ENCODE results near the gene NACC1. TPM values are rescaled to one million over a fixed set of nuclear protein-coding genes. Genes with fewer than 3 reads are reported as not detected.

The NACC1 gene
- total and polyA plus RNA-seq, 2 of the 13 experiments (the other 11 are each of a cell fraction or from before 2014, with no cell fraction given) = 31.8 to 42.3 TPM

DNA sequence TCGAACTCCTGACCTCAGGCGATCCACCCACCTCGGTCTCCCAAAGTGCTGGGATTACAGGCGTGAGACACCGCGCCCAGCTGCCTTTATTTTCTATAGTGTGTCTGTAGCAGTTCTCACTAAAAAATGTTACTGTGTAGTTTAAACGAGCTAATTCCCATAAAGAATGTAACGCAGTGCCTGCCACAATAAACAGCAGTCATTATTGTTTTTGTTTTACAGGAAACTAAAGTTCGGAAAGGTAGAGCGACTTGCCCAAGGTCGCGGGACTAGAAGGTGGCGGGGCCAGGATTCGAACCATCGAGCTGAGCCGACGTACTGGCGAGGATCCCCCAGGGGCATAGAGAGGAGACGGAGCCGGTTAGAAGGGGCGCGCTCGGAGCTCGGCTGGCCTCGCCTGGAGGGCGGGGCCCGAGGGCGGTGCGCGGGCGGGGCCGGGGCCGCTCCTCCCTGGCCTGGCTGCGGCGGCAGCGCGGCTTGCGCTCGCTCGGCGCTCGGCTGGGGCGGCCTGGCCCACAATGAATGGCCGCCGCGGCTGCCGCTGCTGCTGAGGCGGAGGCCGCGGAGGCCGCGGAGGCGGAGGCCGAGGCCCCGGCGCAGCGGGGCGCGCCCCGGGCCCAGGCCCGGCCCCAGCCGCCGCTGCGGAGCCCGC, at the start of gene NACC1 (continued):
- TF ChIP-seq, protein P1, sequence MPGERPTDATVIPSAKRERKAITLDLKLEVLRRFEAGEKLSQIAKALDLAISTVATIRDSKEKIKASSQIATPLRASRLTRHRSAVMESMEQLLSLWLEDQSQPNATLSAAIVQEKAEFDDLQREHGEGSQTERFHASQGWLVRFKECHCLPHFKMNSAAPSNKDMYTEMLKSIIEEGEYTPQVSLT (CRISPR knock-in tag; IDR thresholded peaks at IDR 0.05; ENCODE audit: borderline replicate concordance, low read depth) = no peak
- TF ChIP-seq ZNF678 (CRISPR knock-in tag; IDR thresholded peaks at IDR 0.05) (no peak), KMT2B (CRISPR knock-in tag; IDR thresholded peaks at IDR 0.05) (peak; percentile 17; the same call in 1 of the 2 replicates), MTA3 (CRISPR knock-in tag; IDR thresholded peaks at IDR 0.05) (no peak), RFX3 (CRISPR knock-in tag; IDR thresholded peaks at IDR 0.05) (no peak), KMT2A (CRISPR knock-in tag; IDR thresholded peaks at IDR 0.05) (peak; percentile 40; the same call in 1 of the 2 replicates), CAMTA2 (CRISPR knock-in tag; IDR thresholded peaks at IDR 0.05; ENCODE audit: borderline replicate concordance) (no peak), NR2C2 (CRISPR knock-in tag; IDR thresholded peaks at IDR 0.05; ENCODE audit: borderline replicate concordance) (no peak)
- TF ChIP-seq, protein P2, sequence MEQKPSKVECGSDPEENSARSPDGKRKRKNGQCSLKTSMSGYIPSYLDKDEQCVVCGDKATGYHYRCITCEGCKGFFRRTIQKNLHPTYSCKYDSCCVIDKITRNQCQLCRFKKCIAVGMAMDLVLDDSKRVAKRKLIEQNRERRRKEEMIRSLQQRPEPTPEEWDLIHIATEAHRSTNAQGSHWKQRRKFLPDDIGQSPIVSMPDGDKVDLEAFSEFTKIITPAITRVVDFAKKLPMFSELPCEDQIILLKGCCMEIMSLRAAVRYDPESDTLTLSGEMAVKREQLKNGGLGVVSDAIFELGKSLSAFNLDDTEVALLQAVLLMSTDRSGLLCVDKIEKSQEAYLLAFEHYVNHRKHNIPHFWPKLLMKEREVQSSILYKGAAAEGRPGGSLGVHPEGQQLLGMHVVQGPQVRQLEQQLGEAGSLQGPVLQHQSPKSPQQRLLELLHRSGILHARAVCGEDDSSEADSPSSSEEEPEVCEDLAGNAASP (CRISPR knock-in tag; IDR thresholded peaks at IDR 0.05; ENCODE audit: borderline replicate concordance) = peak; percentile 61; the same call in 1 of the 2 replicates
- TF ChIP-seq, protein P3, sequence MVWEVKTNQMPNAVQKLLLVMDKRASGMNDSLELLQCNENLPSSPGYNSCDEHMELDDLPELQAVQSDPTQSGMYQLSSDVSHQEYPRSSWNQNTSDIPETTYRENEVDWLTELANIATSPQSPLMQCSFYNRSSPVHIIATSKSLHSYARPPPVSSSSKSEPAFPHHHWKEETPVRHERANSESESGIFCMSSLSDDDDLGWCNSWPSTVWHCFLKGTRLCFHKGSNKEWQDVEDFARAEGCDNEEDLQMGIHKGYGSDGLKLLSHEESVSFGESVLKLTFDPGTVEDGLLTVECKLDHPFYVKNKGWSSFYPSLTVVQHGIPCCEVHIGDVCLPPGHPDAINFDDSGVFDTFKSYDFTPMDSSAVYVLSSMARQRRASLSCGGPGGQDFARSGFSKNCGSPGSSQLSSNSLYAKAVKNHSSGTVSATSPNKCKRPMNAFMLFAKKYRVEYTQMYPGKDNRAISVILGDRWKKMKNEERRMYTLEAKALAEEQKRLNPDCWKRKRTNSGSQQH (CRISPR knock-in tag; IDR thresholded peaks at IDR 0.05; ENCODE audit: low read depth) = peak; percentile 90
- TF ChIP-seq, protein P4, sequence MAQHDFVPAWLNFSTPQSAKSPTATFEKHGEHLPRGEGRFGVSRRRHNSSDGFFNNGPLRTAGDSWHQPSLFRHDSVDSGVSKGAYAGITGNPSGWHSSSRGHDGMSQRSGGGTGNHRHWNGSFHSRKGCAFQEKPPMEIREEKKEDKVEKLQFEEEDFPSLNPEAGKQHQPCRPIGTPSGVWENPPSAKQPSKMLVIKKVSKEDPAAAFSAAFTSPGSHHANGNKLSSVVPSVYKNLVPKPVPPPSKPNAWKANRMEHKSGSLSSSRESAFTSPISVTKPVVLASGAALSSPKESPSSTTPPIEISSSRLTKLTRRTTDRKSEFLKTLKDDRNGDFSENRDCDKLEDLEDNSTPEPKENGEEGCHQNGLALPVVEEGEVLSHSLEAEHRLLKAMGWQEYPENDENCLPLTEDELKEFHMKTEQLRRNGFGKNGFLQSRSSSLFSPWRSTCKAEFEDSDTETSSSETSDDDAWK (CRISPR knock-in tag; IDR thresholded peaks at IDR 0.05) = no peak
- TF ChIP-seq, protein P5, sequence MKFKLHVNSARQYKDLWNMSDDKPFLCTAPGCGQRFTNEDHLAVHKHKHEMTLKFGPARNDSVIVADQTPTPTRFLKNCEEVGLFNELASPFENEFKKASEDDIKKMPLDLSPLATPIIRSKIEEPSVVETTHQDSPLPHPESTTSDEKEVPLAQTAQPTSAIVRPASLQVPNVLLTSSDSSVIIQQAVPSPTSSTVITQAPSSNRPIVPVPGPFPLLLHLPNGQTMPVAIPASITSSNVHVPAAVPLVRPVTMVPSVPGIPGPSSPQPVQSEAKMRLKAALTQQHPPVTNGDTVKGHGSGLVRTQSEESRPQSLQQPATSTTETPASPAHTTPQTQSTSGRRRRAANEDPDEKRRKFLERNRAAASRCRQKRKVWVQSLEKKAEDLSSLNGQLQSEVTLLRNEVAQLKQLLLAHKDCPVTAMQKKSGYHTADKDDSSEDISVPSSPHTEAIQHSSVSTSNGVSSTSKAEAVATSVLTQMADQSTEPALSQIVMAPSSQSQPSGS (CRISPR knock-in tag; IDR thresholded peaks at IDR 0.05) = no peak
- TF ChIP-seq, protein P6, sequence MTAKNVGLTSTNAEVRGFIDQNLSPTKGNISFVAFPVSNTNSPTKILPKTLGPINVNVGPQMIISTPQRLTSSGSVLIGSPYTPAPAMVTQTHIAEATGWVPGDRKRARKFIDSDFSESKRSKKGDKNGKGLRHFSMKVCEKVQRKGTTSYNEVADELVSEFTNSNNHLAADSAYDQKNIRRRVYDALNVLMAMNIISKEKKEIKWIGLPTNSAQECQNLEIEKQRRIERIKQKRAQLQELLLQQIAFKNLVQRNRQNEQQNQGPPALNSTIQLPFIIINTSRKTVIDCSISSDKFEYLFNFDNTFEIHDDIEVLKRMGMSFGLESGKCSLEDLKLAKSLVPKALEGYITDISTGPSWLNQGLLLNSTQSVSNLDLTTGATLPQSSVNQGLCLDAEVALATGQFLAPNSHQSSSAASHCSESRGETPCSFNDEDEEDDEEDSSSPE (CRISPR knock-in tag; IDR thresholded peaks at IDR 0.05) = no peak
- TF ChIP-seq, protein P7, sequence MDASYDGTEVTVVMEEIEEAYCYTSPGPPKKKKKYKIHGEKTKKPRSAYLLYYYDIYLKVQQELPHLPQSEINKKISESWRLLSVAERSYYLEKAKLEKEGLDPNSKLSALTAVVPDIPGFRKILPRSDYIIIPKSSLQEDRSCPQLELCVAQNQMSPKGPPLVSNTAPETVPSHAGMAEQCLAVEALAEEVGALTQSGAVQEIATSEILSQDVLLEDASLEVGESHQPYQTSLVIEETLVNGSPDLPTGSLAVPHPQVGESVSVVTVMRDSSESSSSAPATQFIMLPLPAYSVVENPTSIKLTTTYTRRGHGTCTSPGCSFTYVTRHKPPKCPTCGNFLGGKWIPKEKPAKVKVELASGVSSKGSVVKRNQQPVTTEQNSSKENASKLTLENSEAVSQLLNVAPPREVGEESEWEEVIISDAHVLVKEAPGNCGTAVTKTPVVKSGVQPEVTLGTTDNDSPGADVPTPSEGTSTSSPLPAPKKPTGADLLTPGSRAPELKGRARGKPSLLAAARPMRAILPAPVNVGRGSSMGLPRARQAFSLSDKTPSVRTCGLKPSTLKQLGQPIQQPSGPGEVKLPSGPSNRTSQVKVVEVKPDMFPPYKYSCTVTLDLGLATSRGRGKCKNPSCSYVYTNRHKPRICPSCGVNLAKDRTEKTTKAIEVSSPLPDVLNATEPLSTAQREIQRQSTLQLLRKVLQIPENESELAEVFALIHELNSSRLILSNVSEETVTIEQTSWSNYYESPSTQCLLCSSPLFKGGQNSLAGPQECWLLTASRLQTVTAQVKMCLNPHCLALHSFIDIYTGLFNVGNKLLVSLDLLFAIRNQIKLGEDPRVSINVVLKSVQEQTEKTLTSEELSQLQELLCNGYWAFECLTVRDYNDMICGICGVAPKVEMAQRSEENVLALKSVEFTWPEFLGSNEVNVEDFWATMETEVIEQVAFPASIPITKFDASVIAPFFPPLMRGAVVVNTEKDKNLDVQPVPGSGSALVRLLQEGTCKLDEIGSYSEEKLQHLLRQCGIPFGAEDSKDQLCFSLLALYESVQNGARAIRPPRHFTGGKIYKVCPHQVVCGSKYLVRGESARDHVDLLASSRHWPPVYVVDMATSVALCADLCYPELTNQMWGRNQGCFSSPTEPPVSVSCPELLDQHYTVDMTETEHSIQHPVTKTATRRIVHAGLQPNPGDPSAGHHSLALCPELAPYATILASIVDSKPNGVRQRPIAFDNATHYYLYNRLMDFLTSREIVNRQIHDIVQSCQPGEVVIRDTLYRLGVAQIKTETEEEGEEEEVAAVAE (CRISPR knock-in tag; IDR thresholded peaks at IDR 0.05; ENCODE audit: borderline replicate concordance) = no peak

Data from HepG2 (cell line).